NCI-H1436 treated with DMSO at 0.1 percent for 48 hours (cell line): ENCODE measurements around the gene TPRKB.
"Not testable (repeated sequence)": the region's sequence is repeated elsewhere in the genome, so short reads cannot be mapped to it uniquely, and the experiment has no call there.

Source experiments
- DNase-seq: peaks from one replicate; lab custom pipeline; 2025; lab: John Stamatoyannopoulos, UW

TPRKB gene

GRCh38 chr2:73700131-73700611, 37.0 kb downstream of the TPRKB start:
- no peak for DNase-seq

GRCh38 chr2:73699437-73699836, 37.7 kb downstream of the TPRKB start:
- DNase-seq = no peak

GRCh38 chr2:73698101-73698500, 39.0 kb downstream of the TPRKB start:
- no peak for DNase-seq

- DNase-seq = no peak
Observed at GRCh38 chr2:73697606-73698005, 39.5 kb downstream of the TPRKB start.

- DNase-seq = not testable (repeated sequence)
Observed at GRCh38 chr2:73696985-73697384, 40.2 kb downstream of the TPRKB start.

GRCh38 chr2:73696521-73696920, 40.6 kb downstream of the TPRKB start:
- not testable (repeated sequence) for DNase-seq

- DNase-seq = not testable (repeated sequence)
Observed at GRCh38 chr2:73690372-73691088, 46.6 kb downstream of the TPRKB start.

GRCh38 chr2:73688494-73688893, 48.7 kb downstream of the TPRKB start:
- DNase-seq = not testable (repeated sequence)

- DNase-seq = no peak
Observed at GRCh38 chr2:73685764-73686438, 51.2 kb downstream of the TPRKB start.

- not testable (repeated sequence) for DNase-seq
Observed at GRCh38 chr2:73684905-73685304, 52.2 kb downstream of the TPRKB start.

GRCh38 chr2:73684325-73684724, 52.8 kb downstream of the TPRKB start:
- DNase-seq = not testable (repeated sequence)

- not testable (repeated sequence) for DNase-seq
Observed at GRCh38 chr2:73679951-73680571, 57.1 kb downstream of the TPRKB start.
